Trophoblast cell (in vitro differentiated cells and primary cell): Measurements from ENCODE around the gene SLC51B.

ENCODE experiments used
- DNase-seq, 2 donors: peaks; one replicate each; pipeline ENCODE4 v3.0.0-alpha.2; 2016
- H2AFZ ChIP-seq: 2 replicates; pipeline ENCODE4 v1.6.1; 2013; ENCODE audit warnings: low read length, moderate library complexity, mild to moderate bottlenecking; ENCODE audit not compliant: insufficient read depth, poor library complexity
- H2AK5ac ChIP-seq: 2 replicates; pipeline ENCODE4 v1.6.1; 2013; ENCODE audit warnings: mild to moderate bottlenecking, low read length
- H2BK120ac ChIP-seq: 2 replicates; pipeline ENCODE4 v1.6.1; 2013; ENCODE audit warnings: low read length, mild to moderate bottlenecking, moderate library complexity; ENCODE audit not compliant: insufficient read depth, poor library complexity
- H2BK12ac ChIP-seq: 2 replicates; pipeline ENCODE4 v1.6.1; 2013; ENCODE audit warnings: mild to moderate bottlenecking, low read length, moderate library complexity
- H2BK5ac ChIP-seq: 2 replicates; pipeline ENCODE4 v1.6.1; 2013; ENCODE audit warnings: low read length, low read depth, moderate library complexity, mild to moderate bottlenecking; ENCODE audit not compliant: poor library complexity
- H3K14ac ChIP-seq: 2 replicates; pipeline ENCODE4 v1.6.1; 2013; ENCODE audit warnings: mild to moderate bottlenecking, low read length
- H3K18ac ChIP-seq: 2 replicates; pipeline ENCODE4 v1.6.1; 2013; ENCODE audit warnings: mild to moderate bottlenecking, low read length
- H3K23ac ChIP-seq: 2 replicates; pipeline ENCODE4 v1.6.1; 2013; ENCODE audit warnings: low read length
- H3K27ac ChIP-seq: 2 replicates; pipeline ENCODE4 v1.5.1; 2013; ENCODE audit warnings: low read depth, mild to moderate bottlenecking, inconsistent platforms, low read length, moderate library complexity
- H3K27me3 ChIP-seq: 2 replicates; pipeline ENCODE4 v1.6.1; 2013; ENCODE audit warnings: inconsistent platforms, mild to moderate bottlenecking, low read length, moderate library complexity; ENCODE audit not compliant: insufficient read depth
- H3K36me3 ChIP-seq, 2 experiments: 1 replicate in 1 of 2; 2 replicates in 1 of 2; pipeline ENCODE4 v1.6.1; 2013; ENCODE audit warnings: low read length in 2 of 2, mild to moderate bottlenecking in 2 of 2, moderate library complexity in 1 of 2; ENCODE audit not compliant: insufficient read depth in 2 of 2, control insufficient read depth in 1 of 2
- H3K4ac ChIP-seq: 2 replicates; pipeline ENCODE4 v1.6.1; 2013; ENCODE audit warnings: low read depth, mild to moderate bottlenecking, low read length, moderate library complexity
- H3K4me1 ChIP-seq, 2 experiments: 1 replicate in 1 of 2; 2 replicates in 1 of 2; pipeline ENCODE4 v1.6.1; 2013; ENCODE audit warnings: low read length in 2 of 2, mild to moderate bottlenecking in 2 of 2, moderate library complexity in 1 of 2; ENCODE audit not compliant: insufficient read depth in 2 of 2, control insufficient read depth in 1 of 2
- H3K4me2 ChIP-seq: 2 replicates; pipeline ENCODE4 v1.6.1; 2013; ENCODE audit warnings: inconsistent platforms, mild to moderate bottlenecking, low read length, moderate library complexity
- H3K4me3 ChIP-seq: 2 replicates; pipeline ENCODE4 v1.5.1; 2013; ENCODE audit warnings: mild to moderate bottlenecking, low read depth, low read length, inconsistent platforms
- H3K79me1 ChIP-seq: one replicate; pipeline ENCODE4 v1.6.1; 2013; ENCODE audit warnings: low read length
- H3K79me2 ChIP-seq: 2 replicates; pipeline ENCODE4 v1.6.1; 2013; ENCODE audit warnings: low read length, mild to moderate bottlenecking; ENCODE audit not compliant: control insufficient read depth, insufficient read depth, poor library complexity
- H3K9ac ChIP-seq: 2 replicates; pipeline ENCODE4 v1.6.1; 2013; ENCODE audit warnings: mild to moderate bottlenecking, low read length
- H3K9me3 ChIP-seq: 2 replicates; pipeline ENCODE4 v1.6.1; 2013; ENCODE audit warnings: low read depth, mild to moderate bottlenecking, control low read depth, inconsistent platforms, low read length; ENCODE audit not compliant: insufficient read depth
- H4K12ac ChIP-seq: 2 replicates; pipeline ENCODE4 v1.6.1; 2013; ENCODE audit warnings: low read depth, mild to moderate bottlenecking, low read length, moderate library complexity
- H4K8ac ChIP-seq: 2 replicates; pipeline ENCODE4 v1.6.1; 2013; ENCODE audit warnings: low read depth, mild to moderate bottlenecking, low read length, moderate library complexity
- H4K91ac ChIP-seq: one replicate; pipeline ENCODE4 v1.6.1; 2013; ENCODE audit warnings: low read depth, mild to moderate bottlenecking, low read length, moderate library complexity
- WGBS: extraction: QIAGEN DNeasy Blood & Tissue Kit; methylation state at CpG from one replicate; pipeline ENCODE4 v1.1.7; 2013; ENCODE audit warnings: missing lambda C conversion rate; ENCODE audit not compliant: insufficient read length, insufficient coverage; ENCODE audit errors: extremely low coverage; 5-methylcytosine and 5-hydroxymethylcytosine counted together

SLC51B gene

GRCh38 chr15:65021488-65021887 is 23.7 kb upstream of the SLC51B start:
- Histone ChIP-seq H3K14ac (no peak overlapping the region), H2BK5ac (no peak overlapping the region), H3K79me1 (no peaks in the 10 kb centered on the region), H2AFZ (no peak overlapping the region), H3K79me2 (no peaks in the 10 kb centered on the region), H2AK5ac (no peak overlapping the region), H3K9me3 (no peaks in the 10 kb centered on the region), H4K8ac (no peak overlapping the region), H3K27ac (no peak overlapping the region), H3K9ac (no peak overlapping the region), H2BK12ac (no peak overlapping the region), H4K12ac (no peak overlapping the region), H3K36me3 (peaks cover 0 to 2% of the 10 kb centered on the region in 2 experiments), H3K23ac (no peak overlapping the region), H3K18ac (no peak overlapping the region), H3K4me1 (no peaks in the 10 kb centered on the region), H3K27me3 (no peaks in the 10 kb centered on the region), H3K4me2 (no peak overlapping the region), H2BK120ac (no peak overlapping the region), H3K4ac (no peak overlapping the region), H3K4me3 (no peak overlapping the region), H4K91ac (no peak overlapping the region)
- DNase-seq: no peak

DNA sequence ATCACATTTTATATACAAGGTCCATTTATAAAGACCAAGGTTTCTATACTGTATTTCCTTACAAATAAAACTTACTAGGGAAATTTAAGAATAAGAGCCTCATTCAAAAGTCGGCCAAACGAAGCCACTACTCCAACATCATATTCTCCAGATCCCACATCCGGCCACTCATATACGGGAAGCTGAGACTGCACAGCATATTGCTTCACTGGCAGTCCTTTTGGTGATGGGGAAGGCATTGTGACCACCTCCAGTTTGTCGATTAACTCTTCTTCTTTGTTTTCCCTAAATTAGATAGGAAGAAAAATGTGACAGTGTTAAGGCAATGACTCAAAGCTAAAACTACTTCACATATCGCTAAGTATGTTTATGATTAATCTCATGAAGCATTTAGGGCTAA is 18.4 kb upstream of the SLC51B start:
- Histone ChIP-seq H3K4me3 (no peak overlapping the region), H3K4me1 (peaks cover 2 to 3% of the 10 kb centered on the region in 2 experiments), H3K14ac (no peak overlapping the region), H2AK5ac (no peak overlapping the region), H3K18ac (no peak overlapping the region), H4K12ac (no peak overlapping the region), H3K79me2 (peaks cover 5% of the 10 kb centered on the region), H2AFZ (no peak overlapping the region), H2BK120ac (no peak overlapping the region), H2BK5ac (no peak overlapping the region), H2BK12ac (no peak overlapping the region), H3K27ac (no peak overlapping the region), H3K9ac (no peak overlapping the region), H3K23ac (no peak overlapping the region), H4K8ac (no peak overlapping the region), H3K79me1 (peaks cover 5% of the 10 kb centered on the region), H3K4ac (no peak overlapping the region), H3K27me3 (no peaks in the 10 kb centered on the region), H3K9me3 (peaks cover 2% of the 10 kb centered on the region), H3K4me2 (no peak overlapping the region), H4K91ac (no peak overlapping the region), H3K36me3 (no peaks in the 10 kb centered on the region)
- no CpG with 5 or more reads among the region's 6 CpGs for WGBS
- DNase-seq: no peak

GRCh38 chr15:65027593-65027992 is 17.6 kb upstream of the SLC51B start:
- no peak overlapping the region for H2BK120ac ChIP-seq
- H4K12ac ChIP-seq: no peak overlapping the region
- peaks cover 2% of the 10 kb centered on the region for H3K9me3 ChIP-seq
- no CpG with 5 or more reads among the region's 1 CpG for WGBS
- H3K79me1 ChIP-seq: peaks cover 5% of the 10 kb centered on the region
- H4K8ac ChIP-seq: no peak overlapping the region
- no peak overlapping the region for H2AK5ac ChIP-seq
- no peak overlapping the region for H2AFZ ChIP-seq
- H2BK12ac ChIP-seq: no peak overlapping the region
- H3K36me3 ChIP-seq: no peaks in the 10 kb centered on the region
- no peak overlapping the region for H3K14ac ChIP-seq
- peaks cover 5% of the 10 kb centered on the region for H3K79me2 ChIP-seq
- H2BK5ac ChIP-seq: no peak overlapping the region
- DNase-seq: no peak
- no peak overlapping the region for H3K4me3 ChIP-seq
- no peak overlapping the region for H3K4ac ChIP-seq
- no peak overlapping the region for H3K27ac ChIP-seq
- no peak overlapping the region for H3K4me2 ChIP-seq
- H3K18ac ChIP-seq: no peak overlapping the region
- H3K27me3 ChIP-seq: no peaks in the 10 kb centered on the region
- H3K23ac ChIP-seq: no peak overlapping the region
- H3K9ac ChIP-seq: no peak overlapping the region
- peaks cover 2 to 3% of the 10 kb centered on the region in 2 experiments for H3K4me1 ChIP-seq
- no peak overlapping the region for H4K91ac ChIP-seq

DNA sequence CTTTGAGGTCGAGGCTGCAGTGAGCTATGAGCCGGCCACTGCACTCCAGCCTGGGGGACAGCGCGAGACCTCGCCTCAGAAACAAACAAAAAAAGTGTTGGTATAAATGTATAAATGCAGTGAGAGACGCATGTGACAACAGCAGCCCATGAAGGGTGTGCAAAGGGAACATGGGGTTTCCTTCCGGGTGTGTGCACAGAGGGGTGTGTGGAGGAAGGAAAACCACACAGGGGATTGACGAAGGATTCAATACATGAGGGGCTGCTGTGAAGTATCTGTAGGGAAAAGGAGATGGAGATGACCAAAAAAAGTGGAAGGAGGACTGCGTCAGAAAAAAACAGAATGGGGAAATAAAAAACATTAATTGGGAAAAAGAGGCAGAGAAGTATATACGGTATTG is 16.8 kb upstream of the SLC51B start:
- Histone ChIP-seq H2BK120ac (no peak overlapping the region), H2AK5ac (no peak overlapping the region), H3K36me3 (no peaks in the 10 kb centered on the region), H3K18ac (no peak overlapping the region), H2AFZ (no peak overlapping the region), H3K14ac (no peak overlapping the region), H2BK12ac (no peak overlapping the region), H3K27ac (no peak overlapping the region), H3K4me3 (no peak overlapping the region), H3K9ac (no peak overlapping the region), H4K91ac (no peak overlapping the region), H3K4me2 (peak overlapping the region; percentile 0), H3K27me3 (no peaks in the 10 kb centered on the region), H3K79me2 (peaks cover 5% of the 10 kb centered on the region), H4K12ac (no peak overlapping the region), H3K79me1 (peaks cover 5% of the 10 kb centered on the region), H3K4me1 (peaks cover 2 to 3% of the 10 kb centered on the region in 2 experiments), H2BK5ac (no peak overlapping the region), H3K4ac (no peak overlapping the region), H4K8ac (no peak overlapping the region), H3K9me3 (peaks cover 2% of the 10 kb centered on the region), H3K23ac (no peak overlapping the region)
- DNase-seq: no peak
- no CpG with 5 or more reads among the region's 10 CpGs for WGBS
